ENCODE results near the gene PLCB4.

PLCB4 gene

DNA sequence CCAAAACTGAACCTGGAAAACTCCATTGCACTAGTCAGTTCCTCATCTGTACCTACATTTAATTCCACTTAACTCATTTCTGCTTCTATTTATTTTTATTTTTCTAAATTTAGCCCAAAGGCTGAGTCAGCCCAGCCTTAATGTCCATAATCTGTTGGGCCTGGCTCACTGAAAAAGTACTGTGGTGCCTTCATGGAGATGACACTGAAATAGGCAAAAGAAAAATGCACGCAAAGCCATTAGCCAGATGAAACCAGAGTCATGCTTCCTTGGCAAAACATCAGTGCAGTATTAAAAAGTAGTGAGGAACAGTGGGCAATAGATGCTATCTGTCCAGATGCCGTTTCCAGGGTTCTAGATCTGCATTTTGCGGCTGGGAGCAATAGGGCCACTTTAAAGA is 14.7 kb upstream of the PLCB4 start:
- no peak for DNase-seq (ENCODE audit: low read depth)
- TF ChIP-seq, protein P1, sequence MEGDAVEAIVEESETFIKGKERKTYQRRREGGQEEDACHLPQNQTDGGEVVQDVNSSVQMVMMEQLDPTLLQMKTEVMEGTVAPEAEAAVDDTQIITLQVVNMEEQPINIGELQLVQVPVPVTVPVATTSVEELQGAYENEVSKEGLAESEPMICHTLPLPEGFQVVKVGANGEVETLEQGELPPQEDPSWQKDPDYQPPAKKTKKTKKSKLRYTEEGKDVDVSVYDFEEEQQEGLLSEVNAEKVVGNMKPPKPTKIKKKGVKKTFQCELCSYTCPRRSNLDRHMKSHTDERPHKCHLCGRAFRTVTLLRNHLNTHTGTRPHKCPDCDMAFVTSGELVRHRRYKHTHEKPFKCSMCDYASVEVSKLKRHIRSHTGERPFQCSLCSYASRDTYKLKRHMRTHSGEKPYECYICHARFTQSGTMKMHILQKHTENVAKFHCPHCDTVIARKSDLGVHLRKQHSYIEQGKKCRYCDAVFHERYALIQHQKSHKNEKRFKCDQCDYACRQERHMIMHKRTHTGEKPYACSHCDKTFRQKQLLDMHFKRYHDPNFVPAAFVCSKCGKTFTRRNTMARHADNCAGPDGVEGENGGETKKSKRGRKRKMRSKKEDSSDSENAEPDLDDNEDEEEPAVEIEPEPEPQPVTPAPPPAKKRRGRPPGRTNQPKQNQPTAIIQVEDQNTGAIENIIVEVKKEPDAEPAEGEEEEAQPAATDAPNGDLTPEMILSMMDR (IDR thresholded peaks at IDR 0.05; ENCODE audit: control insufficient read depth, extremely low read depth, insufficient read depth) = no peak
- no peak overlapping the region for H3K4me3 ChIP-seq (ENCODE audit: low read depth, low read length)

DNA sequence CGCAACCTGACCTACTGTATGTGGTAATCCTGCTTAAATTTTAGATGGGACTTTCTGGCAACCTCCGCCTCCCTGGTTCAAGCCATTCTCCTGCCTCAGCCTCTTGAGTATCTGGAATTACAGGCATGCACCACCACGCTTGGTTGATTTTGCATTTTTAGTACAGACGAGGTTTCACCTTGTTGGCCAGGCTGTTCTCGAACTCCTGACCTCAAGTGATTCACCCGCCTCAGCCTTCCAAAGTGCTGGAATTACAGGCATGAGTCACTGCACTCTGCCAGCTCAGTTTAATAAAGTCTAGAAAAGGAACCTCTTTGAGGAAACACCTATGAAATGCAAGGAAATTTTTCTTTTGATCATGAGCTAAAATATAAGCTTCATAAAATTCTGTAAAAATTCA is 9.0 kb upstream of the PLCB4 start:
- DNase-seq (ENCODE audit: low read depth) = no peak
- no peak overlapping the region for H3K4me3 ChIP-seq (ENCODE audit: low read depth, low read length)
- TF ChIP-seq, protein P1 (IDR thresholded peaks at IDR 0.05; ENCODE audit: control insufficient read depth, extremely low read depth, insufficient read depth) = no peak

DNA sequence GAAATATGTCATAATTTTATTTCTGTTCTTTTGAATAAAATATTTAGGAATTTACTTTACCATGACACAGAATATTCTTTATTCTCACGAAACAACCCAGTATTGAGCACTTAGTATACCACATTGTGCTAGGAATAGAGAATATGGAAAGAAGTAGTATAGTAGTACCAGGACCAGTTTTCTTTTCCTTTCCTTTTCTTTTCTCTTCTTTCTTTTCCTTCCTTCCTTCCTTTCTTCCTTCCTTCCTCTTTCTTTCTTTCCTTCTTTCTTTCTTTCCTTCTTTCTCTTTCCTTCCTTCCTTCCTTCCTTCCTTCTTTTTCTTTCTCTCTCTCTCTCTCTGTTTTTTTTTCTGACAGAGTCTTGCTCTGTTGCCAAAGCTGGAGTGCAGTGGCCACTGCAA is 7.5 kb upstream of the PLCB4 start:
- H3K4me3 ChIP-seq (ENCODE audit: low read depth, low read length) = no peak overlapping the region
- DNase-seq (ENCODE audit: low read depth) = no peak
- TF ChIP-seq, protein P1 (IDR thresholded peaks at IDR 0.05; ENCODE audit: control insufficient read depth, extremely low read depth, insufficient read depth) = no peak

DNA sequence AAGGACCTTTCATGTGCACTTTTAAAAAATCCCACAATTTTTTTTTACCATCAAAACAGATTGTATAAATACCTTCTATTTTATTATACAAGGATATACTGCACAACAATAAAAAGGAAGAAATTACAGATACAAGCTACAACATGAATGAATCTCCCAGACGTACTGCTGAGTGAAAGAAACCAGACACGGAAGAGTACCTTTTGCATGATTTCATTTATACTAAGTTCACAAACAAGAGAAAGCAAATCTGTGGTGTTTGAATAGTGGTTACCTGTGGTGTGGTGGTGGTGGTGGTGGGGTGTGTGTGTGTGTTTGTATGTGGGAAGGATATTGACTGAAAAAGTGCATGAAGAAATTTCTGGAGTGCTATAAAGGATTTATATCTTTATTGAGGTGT is 6.8 kb upstream of the PLCB4 start:
- TF ChIP-seq, protein P1 (IDR thresholded peaks at IDR 0.05; ENCODE audit: control insufficient read depth, extremely low read depth, insufficient read depth) = no peak
- H3K4me3 ChIP-seq (ENCODE audit: low read depth, low read length) = no peak overlapping the region

DNA sequence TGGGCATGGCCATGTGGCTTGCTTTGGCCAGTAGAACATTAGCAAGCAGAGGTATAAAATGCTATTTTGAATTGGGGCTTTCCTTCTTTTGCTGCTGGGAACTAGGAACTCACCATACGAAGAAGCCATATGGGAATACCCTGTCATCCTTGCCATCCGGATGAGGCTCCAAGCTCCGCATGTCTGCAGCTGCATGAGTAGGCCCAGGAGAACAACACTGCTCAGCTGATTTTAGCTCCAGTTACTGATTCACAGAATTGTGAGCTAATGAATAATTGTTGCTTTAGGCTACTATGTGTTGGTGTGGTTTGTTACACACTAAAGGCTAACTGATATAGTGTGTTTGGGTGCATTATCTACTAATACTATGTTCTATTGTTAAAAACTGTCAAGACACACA is 2.7 kb upstream of the PLCB4 start:
- TF ChIP-seq, protein P1 (IDR thresholded peaks at IDR 0.05; ENCODE audit: control insufficient read depth, extremely low read depth, insufficient read depth) = no peak
- no peak for DNase-seq (ENCODE audit: low read depth)
- no peak overlapping the region for H3K4me3 ChIP-seq (ENCODE audit: low read depth, low read length)

More for the DNA sequence above, 6.8 kb upstream of the PLCB4 start:
- DNase-seq (ENCODE audit: low read depth) = no peak

DNA sequence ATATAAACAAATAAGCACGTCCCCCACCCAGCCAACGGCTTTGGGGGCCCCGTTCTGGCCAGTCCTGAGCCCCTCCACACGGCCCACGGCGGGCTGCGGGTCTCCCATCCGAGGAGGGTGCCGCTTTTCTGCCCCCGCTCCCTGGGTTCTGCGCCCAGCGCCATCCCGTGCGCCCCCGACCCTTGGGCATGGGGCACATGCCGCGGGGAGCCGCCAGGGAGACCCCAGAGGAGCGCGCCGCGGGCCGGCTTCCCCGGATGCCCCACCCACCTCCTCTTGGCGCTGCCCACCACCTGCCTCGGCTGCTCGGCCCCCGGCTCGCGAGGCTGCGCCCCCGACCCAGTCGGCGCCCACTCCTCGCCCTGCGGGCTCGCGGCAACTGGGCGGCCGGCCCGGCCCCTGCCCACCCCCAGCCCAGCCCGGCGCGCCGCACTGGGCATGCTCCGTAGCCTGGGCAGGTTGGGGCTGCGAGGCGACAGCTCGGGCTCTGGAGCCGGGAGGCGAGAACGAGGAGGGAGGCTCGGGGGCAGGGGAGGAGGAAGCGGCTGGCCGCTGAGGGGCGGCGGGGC is 570 bp upstream of the PLCB4 start:
- DNase-seq (ENCODE audit: low read depth) = no peak
- TF ChIP-seq, protein P1 (IDR thresholded peaks at IDR 0.05; ENCODE audit: control insufficient read depth, extremely low read depth, insufficient read depth) = no peak
- H3K4me3 ChIP-seq (ENCODE audit: low read depth, low read length) = peak overlapping the region; percentile 67

DNA sequence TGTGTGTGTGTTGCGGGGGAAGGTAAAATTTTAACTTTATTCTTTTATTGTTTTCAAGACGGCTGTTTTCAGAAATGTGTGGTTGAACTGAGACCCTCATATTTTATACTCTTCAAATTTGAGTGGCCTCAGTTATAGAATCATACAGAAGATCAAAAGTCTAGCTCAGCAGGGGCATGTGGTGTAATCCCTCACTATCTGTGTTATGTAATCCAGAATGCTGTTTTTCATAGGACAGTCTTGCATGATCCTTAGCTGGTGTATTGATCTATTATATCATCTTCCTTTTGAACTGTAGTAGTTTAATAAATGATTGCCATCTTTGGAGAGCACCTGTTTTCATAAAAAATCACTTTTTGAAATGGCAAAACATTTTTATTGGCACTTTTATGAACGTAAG is 1.4 kb downstream of the PLCB4 start:
- DNase-seq (ENCODE audit: low read depth) = no peak
- peak overlapping the region; percentile 67 for H3K4me3 ChIP-seq (ENCODE audit: low read depth, low read length)
- TF ChIP-seq, protein P1 (IDR thresholded peaks at IDR 0.05; ENCODE audit: control insufficient read depth, extremely low read depth, insufficient read depth) = no peak
